LNCAP (cell line): Measurements from ENCODE around the gene PFKFB1.

Source experiments
- CTCF ChIP-seq: fragments of 450-650 bp; IDR thresholded peaks from 2 replicates; pipeline ENCODE4 v1.5.1; 2017; ENCODE audit warnings: mild to moderate bottlenecking

Gene PFKFB1

GRCh38 chrX:54950730-54951375, 43.1 kb downstream of the PFKFB1 start:
- peak; percentile 8; the same call in 1 of the 2 replicates for TF ChIP-seq CTCF

DNA sequence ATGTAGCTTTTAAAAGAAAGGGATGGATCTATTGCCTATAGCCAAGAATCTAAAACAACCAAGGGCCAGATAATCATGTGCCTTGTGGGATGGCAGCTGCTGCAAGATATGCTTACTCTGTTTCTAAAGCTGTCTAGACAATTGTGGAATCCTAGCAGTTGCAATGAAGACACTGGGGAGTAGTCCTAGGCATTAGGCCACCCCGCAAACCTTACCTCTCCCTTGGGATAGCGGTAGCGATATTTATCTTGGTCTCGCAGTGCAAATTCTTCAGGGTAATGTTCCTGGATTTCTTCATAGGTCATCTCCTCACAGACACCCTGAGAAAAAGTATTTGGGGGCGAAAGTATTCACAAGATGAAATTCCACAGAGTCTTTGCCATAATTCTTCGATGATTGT, 48.8 kb downstream of the PFKFB1 start:
- TF ChIP-seq CTCF: no peak

DNA sequence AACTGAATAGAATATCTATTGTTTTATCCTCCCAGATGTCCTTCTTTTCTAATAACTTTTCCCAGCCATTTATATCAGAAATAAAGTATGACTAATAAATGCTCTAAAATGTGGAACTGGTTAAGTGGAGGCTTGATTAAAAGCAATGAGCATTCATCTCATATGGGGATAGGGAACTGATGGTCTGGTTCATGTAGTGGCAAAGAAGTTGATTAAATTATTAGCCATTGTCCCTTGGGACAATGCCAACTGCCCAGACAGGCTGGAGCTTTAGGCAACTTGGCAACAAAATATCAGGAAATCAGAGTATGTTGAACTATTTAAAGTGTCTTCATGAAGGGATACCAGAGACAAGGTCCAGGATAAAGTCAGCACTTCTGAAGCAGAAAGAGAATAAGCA, 49.2 kb downstream of the PFKFB1 start:
- no peak for TF ChIP-seq CTCF

DNA sequence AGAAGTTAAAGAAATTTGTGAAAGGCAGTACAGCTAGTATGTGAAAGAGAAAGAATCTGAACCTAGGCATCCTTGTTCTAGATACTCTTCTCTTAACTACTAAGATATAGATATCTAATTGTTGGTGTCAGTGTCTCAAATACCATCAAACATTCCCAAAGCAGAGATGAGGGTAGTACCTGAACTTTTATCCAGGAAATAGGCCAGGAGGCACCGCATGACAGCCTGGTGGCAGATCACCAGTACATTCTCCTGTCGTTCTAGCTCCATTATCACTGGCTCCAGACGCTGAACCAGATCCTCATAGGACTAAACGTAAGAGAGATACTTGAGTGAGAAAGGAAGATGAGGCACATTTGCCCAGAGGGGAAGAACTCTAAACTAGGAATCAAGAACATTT, 56.6 kb downstream of the PFKFB1 start:
- no peak for TF ChIP-seq CTCF

- no peak for TF ChIP-seq CTCF
Observed at GRCh38 chrX:54935306-54935705, 58.7 kb downstream of the PFKFB1 start.

- TF ChIP-seq CTCF: no peak
Observed at GRCh38 chrX:54934890-54935289, 59.1 kb downstream of the PFKFB1 start.

GRCh38 chrX:54934058-54934457, 59.9 kb downstream of the PFKFB1 start:
- no peak for TF ChIP-seq CTCF

GRCh38 chrX:54933150-54933826, 60.7 kb downstream of the PFKFB1 start:
- no peak for TF ChIP-seq CTCF
